Measurements from ENCODE around the gene SENP1.
A peak's percentile ranks its signal among the peaks of the same experiment; 100 is the strongest.

SENP1 gene

DNA sequence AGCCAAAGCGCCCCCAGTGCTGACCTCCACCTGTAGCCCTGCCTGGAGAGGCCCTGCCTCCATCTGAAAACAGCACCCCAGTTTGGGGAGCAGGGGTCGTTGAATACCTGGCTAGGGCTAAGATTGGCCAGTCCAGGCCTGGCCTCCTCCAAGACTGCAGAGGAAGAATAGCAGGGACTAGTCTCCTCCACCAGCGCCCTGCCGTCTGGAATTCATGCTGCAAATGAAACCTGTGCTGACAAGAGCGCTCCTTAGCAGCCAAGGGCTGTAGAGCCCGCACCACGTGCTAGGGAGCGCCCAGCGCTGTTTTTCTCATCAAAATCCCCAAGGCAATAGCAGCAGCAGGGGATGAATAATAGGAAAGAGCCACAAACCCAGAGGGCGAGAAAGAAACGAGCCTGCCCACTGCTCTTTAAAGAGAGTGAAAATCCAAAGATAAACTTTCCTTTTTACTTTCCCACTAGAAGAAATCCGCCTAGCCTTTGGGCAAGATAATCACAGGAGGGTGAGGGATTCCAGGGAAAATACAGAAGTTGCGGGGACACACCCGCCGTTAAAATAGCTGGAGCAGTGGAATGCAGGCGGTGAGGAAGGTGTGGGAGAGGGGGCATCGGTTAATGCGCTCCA, 104.9 kb downstream of the SENP1 start:
- Histone ChIP-seq H3K27me3 (replicated peaks in 2 of 5; ENCODE audit: control insufficient read depth in 4 of 5, insufficient read depth in 5 of 5, low read length in 4 of 5) (peaks cover 0 to 85% (median 64%) of the 10 kb centered on the region in 5 experiments), H3K4me1 (ENCODE audit: control extremely low read depth in 1 of 4, control insufficient read depth in 4 of 4, insufficient read depth in 4 of 4, low read length in 3 of 4) (peaks cover 3 to 45% (median 43%) of the 10 kb centered on the region in 4 experiments), H3K9me3 (ENCODE audit: control extremely low read depth in 1 of 5, control insufficient read depth in 4 of 5, insufficient read depth in 2 of 5, low read depth in 1 of 5, low read length in 4 of 5) (no peaks in the 10 kb centered on the region), H3K4me3 (ENCODE audit: control insufficient read depth in 1 of 7, extremely low read depth in 1 of 7, insufficient read depth in 4 of 7, low read depth in 2 of 7, low read length in 6 of 7) (peak overlapping the region in 5 of 7 experiments; percentile 29 to 64 (median 59)), H3K27ac (ENCODE audit: insufficient read depth in 1 of 2, low read depth in 1 of 2, low read length in 2 of 2, poor library complexity in 1 of 2, severe bottlenecking in 2 of 2) (no peak overlapping the region), H3K36me3 (ENCODE audit: control insufficient read depth in 4 of 4, insufficient read depth in 4 of 4, low read length in 3 of 4) (no peaks in the 10 kb centered on the region)
- DNase-seq, result peak in 2 of 3 donors; percentile 33 to 34
- ChIA-PET POLR2A (interaction anchor here (0.8 kb wide), 1 partner anchor 130 kb away, joined by 4 read pairs; no protein-coding TSS in a partner anchor), CTCF (interaction anchor here (0.6 to 1.3 kb wide), 2 partner anchors 10 to 245 kb away, joined by 3 read pairs; no protein-coding TSS in a partner anchor)
- 20% methylated on average over 12 of the region's 18 CpGs for WGBS (ENCODE audit: insufficient coverage)

DNA sequence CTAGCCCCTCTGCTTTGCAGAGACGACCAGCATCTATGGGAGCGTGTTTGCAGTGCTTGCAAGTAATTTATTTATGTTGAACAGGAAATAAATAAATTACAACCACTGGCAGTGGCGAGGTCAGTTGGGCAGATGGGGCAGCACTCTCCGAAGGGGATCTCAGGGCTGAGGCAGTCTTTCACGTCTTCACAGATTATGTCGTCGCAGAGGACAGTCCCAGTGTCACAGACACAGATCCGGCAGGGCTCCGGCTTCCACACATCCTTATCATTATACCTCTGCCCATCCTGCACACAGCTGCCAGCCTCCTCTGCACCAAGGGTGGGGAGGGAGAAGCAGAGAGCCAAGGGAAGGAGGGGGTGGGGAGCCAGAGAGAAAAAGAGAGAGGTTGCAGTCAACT, 106.1 kb downstream of the SENP1 start:
- peaks cover 0 to 78% (median 53%) of the 10 kb centered on the region in 5 experiments for H3K27me3 ChIP-seq (replicated peaks in 2 of 5; ENCODE audit: control insufficient read depth in 4 of 5, insufficient read depth in 5 of 5, low read length in 4 of 5)
- CTCF ChIA-PET, result no interaction called here

DNA sequence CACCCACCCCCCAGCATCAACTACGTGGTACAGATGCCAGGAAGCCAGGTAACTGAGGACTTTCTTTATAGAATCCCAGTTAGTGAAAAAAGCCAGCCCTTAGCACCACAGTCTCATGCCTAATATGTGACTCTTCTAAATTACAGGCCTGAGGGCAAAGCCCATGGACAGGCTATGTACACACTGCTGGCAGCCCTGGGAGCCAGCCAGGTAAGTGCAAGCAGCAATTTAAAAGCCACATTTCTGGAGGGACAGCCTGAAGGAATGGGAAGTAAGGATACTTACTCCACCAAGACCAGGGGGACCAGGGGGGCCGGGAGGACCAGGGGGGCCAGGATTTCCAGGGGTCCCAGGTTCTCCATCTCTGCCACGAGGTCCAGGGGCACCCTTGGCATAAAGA, 108.6 kb downstream of the SENP1 start:
- ChIA-PET CTCF (no interaction called here), POLR2A (no interaction called here)
- 65% methylated on average over 3 of the region's 3 CpGs for WGBS (ENCODE audit: insufficient coverage)
- no peak for DNase-seq
- no peaks in the 10 kb centered on the region for H3K36me3 ChIP-seq (ENCODE audit: control insufficient read depth in 4 of 4, insufficient read depth in 4 of 4, low read length in 3 of 4)
- H3K27me3 ChIP-seq (replicated peaks in 2 of 5; ENCODE audit: control insufficient read depth in 4 of 5, insufficient read depth in 5 of 5, low read length in 4 of 5), result peaks cover 0 to 55% (median 43%) of the 10 kb centered on the region in 5 experiments
- no peak overlapping the region for H3K4me3 ChIP-seq (ENCODE audit: control insufficient read depth in 1 of 7, extremely low read depth in 1 of 7, insufficient read depth in 4 of 7, low read depth in 2 of 7, low read length in 6 of 7)
- H3K27ac ChIP-seq (ENCODE audit: insufficient read depth in 1 of 2, low read depth in 1 of 2, low read length in 2 of 2, poor library complexity in 1 of 2, severe bottlenecking in 2 of 2), result no peak overlapping the region
- H3K9me3 ChIP-seq (ENCODE audit: control extremely low read depth in 1 of 5, control insufficient read depth in 4 of 5, insufficient read depth in 2 of 5, low read depth in 1 of 5, low read length in 4 of 5), result no peaks in the 10 kb centered on the region
- H3K4me1 ChIP-seq (ENCODE audit: control extremely low read depth in 1 of 4, control insufficient read depth in 4 of 4, insufficient read depth in 4 of 4, low read length in 3 of 4), result peaks cover 0 to 16% (median 14%) of the 10 kb centered on the region in 4 experiments

More for the DNA sequence above, 106.1 kb downstream of the SENP1 start:
- no peak for DNase-seq
- Histone ChIP-seq H3K4me1 (ENCODE audit: control extremely low read depth in 1 of 4, control insufficient read depth in 4 of 4, insufficient read depth in 4 of 4, low read length in 3 of 4) (peaks cover 3 to 41% (median 39%) of the 10 kb centered on the region in 4 experiments), H3K36me3 (ENCODE audit: control insufficient read depth in 4 of 4, insufficient read depth in 4 of 4, low read length in 3 of 4) (no peaks in the 10 kb centered on the region), H3K4me3 (ENCODE audit: control insufficient read depth in 1 of 7, extremely low read depth in 1 of 7, insufficient read depth in 4 of 7, low read depth in 2 of 7, low read length in 6 of 7) (no peak overlapping the region), H3K27ac (ENCODE audit: insufficient read depth in 1 of 2, low read depth in 1 of 2, low read length in 2 of 2, poor library complexity in 1 of 2, severe bottlenecking in 2 of 2) (no peak overlapping the region), H3K9me3 (ENCODE audit: control extremely low read depth in 1 of 5, control insufficient read depth in 4 of 5, insufficient read depth in 2 of 5, low read depth in 1 of 5, low read length in 4 of 5) (no peaks in the 10 kb centered on the region)
- POLR2A ChIA-PET, result no interaction called here
- WGBS (ENCODE audit: insufficient coverage), result 90% methylated on average over 3 of the region's 9 CpGs

DNA sequence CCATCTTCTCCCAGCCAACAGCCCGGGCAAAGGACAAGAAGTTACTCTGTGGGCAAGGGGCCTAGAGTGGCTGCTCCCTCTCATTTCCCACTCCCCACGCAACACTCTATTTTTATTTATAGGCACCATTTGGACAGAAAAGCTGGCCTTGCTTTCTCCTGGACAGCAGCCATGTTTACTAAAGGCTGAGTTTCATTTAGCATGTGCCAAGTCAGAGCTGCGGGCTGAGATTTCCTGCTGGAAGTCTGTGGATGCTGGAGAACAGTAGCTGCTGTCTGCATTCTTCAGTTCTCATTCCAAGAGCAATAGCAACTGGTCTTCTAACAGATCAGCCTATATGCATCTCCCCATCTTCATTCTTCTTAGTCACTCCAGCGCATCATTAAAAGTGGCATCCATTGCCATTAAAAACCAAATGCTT, 109.9 kb downstream of the SENP1 start:
- H3K4me1 ChIP-seq (ENCODE audit: control extremely low read depth in 1 of 4, control insufficient read depth in 4 of 4, insufficient read depth in 4 of 4, low read length in 3 of 4), result peaks cover 0 to 4% (median 3%) of the 10 kb centered on the region in 4 experiments
- no peak overlapping the region for H3K27ac ChIP-seq (ENCODE audit: insufficient read depth in 1 of 2, low read depth in 1 of 2, low read length in 2 of 2, poor library complexity in 1 of 2, severe bottlenecking in 2 of 2)
- no peaks in the 10 kb centered on the region for H3K36me3 ChIP-seq (ENCODE audit: control insufficient read depth in 4 of 4, insufficient read depth in 4 of 4, low read length in 3 of 4)
- ChIA-PET CTCF (no interaction called here), POLR2A (no interaction called here)
- no peak for DNase-seq
- peaks cover 0 to 42% (median 35%) of the 10 kb centered on the region in 5 experiments for H3K27me3 ChIP-seq (replicated peaks in 2 of 5; ENCODE audit: control insufficient read depth in 4 of 5, insufficient read depth in 5 of 5, low read length in 4 of 5)
- H3K9me3 ChIP-seq (ENCODE audit: control extremely low read depth in 1 of 5, control insufficient read depth in 4 of 5, insufficient read depth in 2 of 5, low read depth in 1 of 5, low read length in 4 of 5), result no peaks in the 10 kb centered on the region
- WGBS (ENCODE audit: insufficient coverage), result 98% methylated on average over 4 of the region's 4 CpGs
- H3K4me3 ChIP-seq (ENCODE audit: control insufficient read depth in 1 of 7, extremely low read depth in 1 of 7, insufficient read depth in 4 of 7, low read depth in 2 of 7, low read length in 6 of 7), result no peak overlapping the region

DNA sequence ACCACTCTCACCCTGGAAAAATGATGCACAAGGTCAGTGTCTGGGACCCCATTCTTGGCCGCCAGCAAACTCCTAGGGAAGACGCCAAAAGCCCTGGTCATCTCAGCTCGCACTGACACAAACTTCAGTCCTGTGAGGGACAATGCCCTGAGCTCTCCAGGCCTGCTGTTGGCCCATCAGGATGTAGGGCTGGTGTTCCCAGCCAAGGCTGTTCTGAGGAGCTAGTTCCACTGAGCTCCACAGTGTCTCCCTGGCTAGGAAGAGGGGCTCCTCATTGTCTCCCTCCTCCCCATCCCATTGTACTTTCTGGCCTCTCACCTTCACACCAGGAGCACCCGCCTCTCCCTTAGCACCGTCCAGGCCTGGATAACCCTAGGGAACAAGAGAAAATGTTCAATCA, 112.4 kb downstream of the SENP1 start:
- peaks cover 0 to 18% (median 17%) of the 10 kb centered on the region in 5 experiments for H3K27me3 ChIP-seq (replicated peaks in 2 of 5; ENCODE audit: control insufficient read depth in 4 of 5, insufficient read depth in 5 of 5, low read length in 4 of 5)
- 100% methylated on average over 3 of the region's 5 CpGs for WGBS (ENCODE audit: insufficient coverage)
- POLR2A ChIA-PET, result no interaction called here

More for the DNA sequence above, 112.4 kb downstream of the SENP1 start:
- DNase-seq, result no peak
- CTCF ChIA-PET, result interaction anchor here (1.2 kb wide), 1 partner anchor 26 kb away, joined by 3 read pairs; no protein-coding TSS in a partner anchor
- Histone ChIP-seq H3K4me3 (ENCODE audit: control insufficient read depth in 1 of 7, extremely low read depth in 1 of 7, insufficient read depth in 4 of 7, low read depth in 2 of 7, low read length in 6 of 7) (no peak overlapping the region), H3K36me3 (ENCODE audit: control insufficient read depth in 4 of 4, insufficient read depth in 4 of 4, low read length in 3 of 4) (no peaks in the 10 kb centered on the region), H3K4me1 (ENCODE audit: control extremely low read depth in 1 of 4, control insufficient read depth in 4 of 4, insufficient read depth in 4 of 4, low read length in 3 of 4) (peaks cover 0 to 18% (median 15%) of the 10 kb centered on the region in 4 experiments), H3K9me3 (ENCODE audit: control extremely low read depth in 1 of 5, control insufficient read depth in 4 of 5, insufficient read depth in 2 of 5, low read depth in 1 of 5, low read length in 4 of 5) (no peaks in the 10 kb centered on the region), H3K27ac (ENCODE audit: insufficient read depth in 1 of 2, low read depth in 1 of 2, low read length in 2 of 2, poor library complexity in 1 of 2, severe bottlenecking in 2 of 2) (no peak overlapping the region)
